K562 (cell line): ENCODE results near the gene TAF1D. TPM values are rescaled to one million over a fixed set of nuclear protein-coding genes. Genes with fewer than 3 reads are reported as not detected.

Source experiments
- DPF2 ChIP-seq: fragments of 450-650 bp; IDR thresholded peaks from 2 replicates; pipeline ENCODE4 v1.6.1; 2016
- MLX ChIP-seq, 2 experiments: fragments of 450-650 bp in 1 of 2; sonication (generic) in 1 of 2; formaldehyde crosslinking; conservative IDR thresholded peaks; 2 replicates each; pipeline versions ENCODE4 v1.4.0 to v1.8.1; 2020 to 2022; ENCODE audit warnings: mild to moderate bottlenecking in 1 of 2, missing genetic modification reagents in 1 of 2
- NFXL1 ChIP-seq: fragments of 450-650 bp; formaldehyde crosslinking; IDR thresholded peaks from 2 replicates; pipeline ENCODE4 v1.4.0; 2021; ENCODE audit warnings: mild to moderate bottlenecking
- NR4A1 ChIP-seq, 2 experiments: fragments of 250-450 bp in 1 of 2; fragments of 450-650 bp in 1 of 2; sonication (Bioruptor Pico) in 1 of 2; IDR thresholded peaks; 2 replicates each; pipeline versions ENCODE4 v1.4.0 to v1.6.1; 2016 to 2020; ENCODE audit warnings: mild to moderate bottlenecking in 2 of 2, missing compliant biosample characterization in 1 of 2, missing genetic modification characterization in 1 of 2, moderate library complexity in 1 of 2
- PHB2 ChIP-seq: fragments of 450-650 bp; IDR thresholded peaks from 2 replicates; pipeline ENCODE4 v1.6.1; 2017; ENCODE audit warnings: low read depth
- PRPF4 ChIP-seq: fragments of 200-400 bp; formaldehyde crosslinking; IDR thresholded peaks from one replicate; pipeline ENCODE4 v1.6.1; 2017; ENCODE audit warnings: low read length, low read depth, mild to moderate bottlenecking; ENCODE audit not compliant: insufficient read depth, poor library complexity, severe bottlenecking
- RBFOX2 ChIP-seq: fragments of 200-400 bp; formaldehyde crosslinking; IDR thresholded peaks from 2 replicates; pipeline ENCODE4 v1.6.1; 2017; ENCODE audit warnings: low read depth, mild to moderate bottlenecking, low read length, moderate library complexity
- SMARCC2 ChIP-seq: fragments of 450-650 bp; IDR thresholded peaks from 2 replicates; pipeline ENCODE4 v1.6.1; 2017; ENCODE audit warnings: antibody characterized with exemption, moderate library complexity, mild to moderate bottlenecking, low read depth
- SNRNP70 ChIP-seq: fragments of 200-400 bp; formaldehyde crosslinking; optimal IDR thresholded peaks from 2 replicates; pipeline ENCODE3; 2017; ENCODE audit warnings: low read depth, low read length
- TEAD4 ChIP-seq, 2 experiments: sonication (generic) in 1 of 2; formaldehyde crosslinking in 1 of 2; IDR thresholded peaks; 2 replicates each; pipeline versions ENCODE4 v1.6.1 to v1.8.0; 2012 to 2022; ENCODE audit warnings: borderline replicate concordance in 1 of 2, inconsistent platforms in 1 of 2, low read length in 1 of 2, mild to moderate bottlenecking in 1 of 2, missing genetic modification reagents in 1 of 2
- YY1 ChIP-seq, 3 experiments: IDR thresholded peaks; 2 replicates each; pipeline ENCODE4 v1.6.1; 2011; ENCODE audit warnings: low read length in 2 of 3, mild to moderate bottlenecking in 2 of 3, moderate library complexity in 2 of 3, borderline replicate concordance in 1 of 3, control low read depth in 1 of 3, low read depth in 1 of 3; ENCODE audit not compliant: insufficient read depth in 3 of 3, insufficient replicate concordance in 2 of 3, control insufficient read depth in 1 of 3, insufficient read length in 1 of 3; ENCODE audit errors: extremely low read depth in 1 of 3
- ZKSCAN8 ChIP-seq: fragments of 200-800 bp; sonication (Bioruptor generic); IDR thresholded peaks from 2 replicates; pipeline ENCODE4 v1.6.1; 2016; ENCODE audit warnings: missing genetic modification characterization, missing compliant biosample characterization
- ZNF124 ChIP-seq: sonication (generic); formaldehyde crosslinking; IDR thresholded peaks from 2 replicates; pipeline ENCODE4 v1.8.1; 2022; ENCODE audit warnings: missing genetic modification reagents
- ZNF318 ChIP-seq, 2 experiments: fragments of 450-650 bp; IDR thresholded peaks; 2 replicates each; pipeline ENCODE4 v1.6.1; 2016; ENCODE audit warnings: mild to moderate bottlenecking in 2 of 2, borderline replicate concordance in 1 of 2, low read depth in 1 of 2, moderate library complexity in 1 of 2
- ZNF449 ChIP-seq: fragments of 250-450 bp; sonication (Bioruptor Pico); IDR thresholded peaks from 2 replicates; pipeline ENCODE4 v1.8.0; 2022; ENCODE audit warnings: moderate library complexity, mild to moderate bottlenecking, inconsistent platforms
- ZNF668 ChIP-seq: fragments of 250-450 bp; sonication (Bioruptor Pico); IDR thresholded peaks from 2 replicates; pipeline ENCODE4 v1.8.0; 2022; ENCODE audit warnings: mild to moderate bottlenecking, inconsistent platforms
- polyA plus RNA-seq, 8 experiments: library from polyadenylated mRNA; depleted of rRNA in 4 of 8; stranded (reverse) in 5 of 8; unstranded in 3 of 8; fragments of >200 nt; fragmentation: Nextera tagmentation in 2 of 8; fragmentation: Illumina TruSeq in 1 of 8; extraction: Ambion mirVana in 2 of 8; extraction: Trizol in 1 of 8; gene quantifications; 2 replicates each; pipeline versions ENCODE4 v1.2.1 to v1.2.3, GENCODE V29; 2011 to 2014; ENCODE audit warnings: inconsistent platforms in 1 of 8, missing spikeins in 1 of 8
- total RNA-seq, 7 experiments: library from RNA; depleted of rRNA in 6 of 7; stranded (reverse); fragments of >200 nt in 6 of 7; fragmentation: Illumina TruSeq in 2 of 7; extraction: Trizol in 2 of 7; gene quantifications; 2 replicates each; pipeline versions ENCODE4 v1.2.1 to v1.2.3, GENCODE V29; 2011 to 2021; ENCODE audit warnings: low replicate concordance in 1 of 7

The TAF1D gene
- total and polyA plus RNA-seq, 9 of the 15 experiments (the other 6 are each of a cell fraction or from before 2014, with no cell fraction given): 122 to 347 (median 250) TPM

- TF ChIP-seq ZNF318 (IDR thresholded peaks at IDR 0.05; ENCODE audit: borderline replicate concordance in 1 of 2, low read depth in 1 of 2) (peak in 1 of 2 experiments; percentile 85; a peak in 2 of 4 replicates), ZKSCAN8 (CRISPR knock-in tag) (peak; percentile 77), ZNF124 (no peak), MLX (CRISPR knock-in tag; conservative IDR thresholded peaks at IDR 0.05) (no peak), ZNF449 (CRISPR knock-in tag) (0 out of 2 replicates have a peak, but pooled peaks have one; percentile 24), SNRNP70 (no peak), TEAD4 (IDR thresholded peaks at IDR 0.05; ENCODE audit: low read length) (peak; percentile 96), TEAD4 (CRISPR knock-in tag; IDR thresholded peaks at IDR 0.05; ENCODE audit: borderline replicate concordance) (no peak), DPF2 (peak; percentile 99), ZNF668 (no peak), NFXL1 (0 out of 2 replicates have a peak, but pooled peaks have one; percentile 49), PHB2 (0 out of 2 replicates have a peak, but pooled peaks have one; percentile 45), RBFOX2 (no peak), YY1 (IDR thresholded peaks at IDR 0.05; ENCODE audit: borderline replicate concordance in 1 of 3, control insufficient read depth in 1 of 3, extremely low read depth in 1 of 3, insufficient read depth in 3 of 3, insufficient read length in 1 of 3, insufficient replicate concordance in 2 of 3, low read depth in 1 of 3, low read length in 2 of 3) (peak in 1 of 3 experiments; percentile 69), PRPF4 (no peak), NR4A1 (CRISPR knock-in tag; IDR thresholded peaks at IDR 0.05) (no peak), NR4A1 (tag; IDR thresholded peaks at IDR 0.05) (peak; percentile 73; the same call in 1 of the 2 replicates), SMARCC2 (peak; percentile 97)
These were observed 23.2 kb downstream of the TAF1D start (continued) for GRCh38 chr11:93718057-93718563.
